ENCODE data around the gene PDSS2.

GRCh38 chr6:107353773-107354382 lies 105.5 kb downstream of the PDSS2 start:
- TF ChIP-seq, protein P1, sequence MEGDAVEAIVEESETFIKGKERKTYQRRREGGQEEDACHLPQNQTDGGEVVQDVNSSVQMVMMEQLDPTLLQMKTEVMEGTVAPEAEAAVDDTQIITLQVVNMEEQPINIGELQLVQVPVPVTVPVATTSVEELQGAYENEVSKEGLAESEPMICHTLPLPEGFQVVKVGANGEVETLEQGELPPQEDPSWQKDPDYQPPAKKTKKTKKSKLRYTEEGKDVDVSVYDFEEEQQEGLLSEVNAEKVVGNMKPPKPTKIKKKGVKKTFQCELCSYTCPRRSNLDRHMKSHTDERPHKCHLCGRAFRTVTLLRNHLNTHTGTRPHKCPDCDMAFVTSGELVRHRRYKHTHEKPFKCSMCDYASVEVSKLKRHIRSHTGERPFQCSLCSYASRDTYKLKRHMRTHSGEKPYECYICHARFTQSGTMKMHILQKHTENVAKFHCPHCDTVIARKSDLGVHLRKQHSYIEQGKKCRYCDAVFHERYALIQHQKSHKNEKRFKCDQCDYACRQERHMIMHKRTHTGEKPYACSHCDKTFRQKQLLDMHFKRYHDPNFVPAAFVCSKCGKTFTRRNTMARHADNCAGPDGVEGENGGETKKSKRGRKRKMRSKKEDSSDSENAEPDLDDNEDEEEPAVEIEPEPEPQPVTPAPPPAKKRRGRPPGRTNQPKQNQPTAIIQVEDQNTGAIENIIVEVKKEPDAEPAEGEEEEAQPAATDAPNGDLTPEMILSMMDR (IDR thresholded peaks at IDR 0.05 in 8 of 11, conservative IDR thresholded peaks at IDR 0.05 in 3 of 11), result no peak
- no peak for TF ChIP-seq POLR2A (IDR thresholded peaks at IDR 0.05)
